ENCODE measurements around the gene RHOT1. TPM values are rescaled to one million over a fixed set of nuclear protein-coding genes. Genes with fewer than 3 reads are reported as not detected.

Gene RHOT1
- total RNA-seq, 1 experiment from 2014 or later, result 22.3 TPM

DNA sequence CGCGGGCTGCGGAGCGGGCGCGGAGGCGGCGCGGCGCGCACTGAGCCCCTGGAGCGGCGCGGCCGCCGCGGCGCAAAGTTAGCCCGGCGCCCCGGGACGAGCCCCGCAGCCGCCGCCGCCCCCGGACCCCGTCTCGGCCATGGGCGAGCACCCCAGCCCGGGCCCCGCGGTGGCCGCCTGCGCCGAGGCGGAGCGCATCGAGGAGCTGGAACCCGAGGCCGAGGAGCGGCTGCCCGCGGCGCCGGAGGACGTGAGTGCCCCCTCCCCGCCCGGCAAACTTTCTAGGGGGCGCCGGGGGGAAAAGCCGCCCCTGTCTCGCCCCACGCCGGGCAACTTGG lies 123.7 kb downstream of the RHOT1 start:
- ATAC-seq (no peak), DNase-seq (no peak)
- H3K9me2 ChIP-seq (replicated peaks; ENCODE audit: low read length), result no peaks in the 10 kb centered on the region
- POLR2A ChIA-PET (ENCODE audit: unreplicated experiment), result no interaction called here
- H3K4me2 ChIP-seq (ENCODE audit: low read length), result peak overlapping the region; percentile 78
- H3K27ac ChIP-seq (ENCODE audit: low read length), result no peak overlapping the region
- no peak overlapping the region for H3K9ac ChIP-seq (ENCODE audit: low read length)
- TF ChIP-seq, protein P1, sequence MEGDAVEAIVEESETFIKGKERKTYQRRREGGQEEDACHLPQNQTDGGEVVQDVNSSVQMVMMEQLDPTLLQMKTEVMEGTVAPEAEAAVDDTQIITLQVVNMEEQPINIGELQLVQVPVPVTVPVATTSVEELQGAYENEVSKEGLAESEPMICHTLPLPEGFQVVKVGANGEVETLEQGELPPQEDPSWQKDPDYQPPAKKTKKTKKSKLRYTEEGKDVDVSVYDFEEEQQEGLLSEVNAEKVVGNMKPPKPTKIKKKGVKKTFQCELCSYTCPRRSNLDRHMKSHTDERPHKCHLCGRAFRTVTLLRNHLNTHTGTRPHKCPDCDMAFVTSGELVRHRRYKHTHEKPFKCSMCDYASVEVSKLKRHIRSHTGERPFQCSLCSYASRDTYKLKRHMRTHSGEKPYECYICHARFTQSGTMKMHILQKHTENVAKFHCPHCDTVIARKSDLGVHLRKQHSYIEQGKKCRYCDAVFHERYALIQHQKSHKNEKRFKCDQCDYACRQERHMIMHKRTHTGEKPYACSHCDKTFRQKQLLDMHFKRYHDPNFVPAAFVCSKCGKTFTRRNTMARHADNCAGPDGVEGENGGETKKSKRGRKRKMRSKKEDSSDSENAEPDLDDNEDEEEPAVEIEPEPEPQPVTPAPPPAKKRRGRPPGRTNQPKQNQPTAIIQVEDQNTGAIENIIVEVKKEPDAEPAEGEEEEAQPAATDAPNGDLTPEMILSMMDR (conservative IDR thresholded peaks at IDR 0.05; ENCODE audit: low read depth, low read length), result no peak
- TF ChIP-seq EZH2phosphoT487 (IDR thresholded peaks at IDR 0.05; ENCODE audit: borderline replicate concordance, low read length), result no peak
- peaks cover 47% of the 10 kb centered on the region for H3K27me3 ChIP-seq (ENCODE audit: low read length)
- peak overlapping the region; percentile 56 for H3K4me3 ChIP-seq (ENCODE audit: low read length)
- CTCF ChIA-PET, result no interaction called here
- H3K4me1 ChIP-seq (ENCODE audit: insufficient read depth, low read length), result no peaks in the 10 kb centered on the region
- H2AFZ ChIP-seq (ENCODE audit: low read length), result peak overlapping the region; percentile 26; the same call in 1 of the 2 replicates
- no peaks in the 10 kb centered on the region for H3F3A ChIP-seq (ENCODE audit: low read length, unreplicated experiment)
- no peaks in the 10 kb centered on the region for H3K9me3 ChIP-seq (ENCODE audit: low read length)
- no peaks in the 10 kb centered on the region for H3K79me2 ChIP-seq (ENCODE audit: low read length)
- no TSS peak for BruUV-seq (replicated peaks)
- intact Hi-C loops (cut with micrococcal nuclease), result no loop called here
- no peaks in the 10 kb centered on the region for H4K20me1 ChIP-seq (ENCODE audit: low read length)
- H3K36me3 ChIP-seq (ENCODE audit: low read depth, low read length), result no peaks in the 10 kb centered on the region

- CTCF ChIA-PET, result no interaction called here
- intact Hi-C loops (cut with micrococcal nuclease), result no loop called here
- peak overlapping the region; percentile 78 for H3K4me2 ChIP-seq (ENCODE audit: low read length)
- H2AFZ ChIP-seq (ENCODE audit: low read length), result peak overlapping the region; percentile 26; the same call in 1 of the 2 replicates
- peaks cover 47% of the 10 kb centered on the region for H3K27me3 ChIP-seq (ENCODE audit: low read length)
- no peaks in the 10 kb centered on the region for H3K4me1 ChIP-seq (ENCODE audit: insufficient read depth, low read length)
- BruUV-seq (replicated peaks), result no TSS peak
- no peaks in the 10 kb centered on the region for H3K9me3 ChIP-seq (ENCODE audit: low read length)
- ATAC-seq, result no peak
- H4K20me1 ChIP-seq (ENCODE audit: low read length), result no peaks in the 10 kb centered on the region
- H3K27ac ChIP-seq (ENCODE audit: low read length), result no peak overlapping the region
- H3K36me3 ChIP-seq (ENCODE audit: low read depth, low read length), result no peaks in the 10 kb centered on the region
- POLR2A ChIA-PET (ENCODE audit: unreplicated experiment), result no interaction called here
- no peaks in the 10 kb centered on the region for H3F3A ChIP-seq (ENCODE audit: low read length, unreplicated experiment)
- no peak overlapping the region for H3K9ac ChIP-seq (ENCODE audit: low read length)
- no peaks in the 10 kb centered on the region for H3K79me2 ChIP-seq (ENCODE audit: low read length)
- H3K4me3 ChIP-seq (ENCODE audit: low read length), result peak overlapping the region; percentile 56
- H3K9me2 ChIP-seq (replicated peaks; ENCODE audit: low read length), result no peaks in the 10 kb centered on the region
- TF ChIP-seq, protein P1 (conservative IDR thresholded peaks at IDR 0.05; ENCODE audit: low read depth, low read length), result no peak
- TF ChIP-seq EZH2phosphoT487 (IDR thresholded peaks at IDR 0.05; ENCODE audit: borderline replicate concordance, low read length) (peak; percentile 65; the same call in 1 of the 2 replicates), EZH2 (IDR thresholded peaks at IDR 0.05; ENCODE audit: low read length, unreplicated experiment) (peak; percentile 98)
- DNase-seq, result no peak
These were observed 124.3 kb downstream of the RHOT1 start for GRCh38 chr17:32266389-32267301.

GRCh38 chr17:32267690-32268205 lies 125.4 kb downstream of the RHOT1 start:
- H3K79me2 ChIP-seq (ENCODE audit: low read length), result no peaks in the 10 kb centered on the region
- no peak overlapping the region for H3K4me3 ChIP-seq (ENCODE audit: low read length)
- H3K9me3 ChIP-seq (ENCODE audit: low read length), result no peaks in the 10 kb centered on the region
- H3K9me2 ChIP-seq (replicated peaks; ENCODE audit: low read length), result no peaks in the 10 kb centered on the region
- ATAC-seq (peak; percentile 77), DNase-seq (no peak)
- CTCF ChIA-PET, result no interaction called here
- H3K27me3 ChIP-seq (ENCODE audit: low read length), result peaks cover 47% of the 10 kb centered on the region
- no peak overlapping the region for H3K9ac ChIP-seq (ENCODE audit: low read length)
- POLR2A ChIA-PET (ENCODE audit: unreplicated experiment), result no interaction called here
- TF ChIP-seq EZH2phosphoT487 (IDR thresholded peaks at IDR 0.05; ENCODE audit: borderline replicate concordance, low read length), result no peak
- TF ChIP-seq, protein P1 (conservative IDR thresholded peaks at IDR 0.05; ENCODE audit: low read depth, low read length), result no peak
- no peak for TF ChIP-seq EZH2 (IDR thresholded peaks at IDR 0.05; ENCODE audit: low read length, unreplicated experiment)
- no TSS peak for BruUV-seq (replicated peaks)
- intact Hi-C loops (cut with micrococcal nuclease), result no loop called here
- H3K4me2 ChIP-seq (ENCODE audit: low read length), result no peak overlapping the region
- H3K36me3 ChIP-seq (ENCODE audit: low read depth, low read length), result no peaks in the 10 kb centered on the region
- H2AFZ ChIP-seq (ENCODE audit: low read length), result no peak overlapping the region
- H3K27ac ChIP-seq (ENCODE audit: low read length), result no peak overlapping the region
- no peaks in the 10 kb centered on the region for H3F3A ChIP-seq (ENCODE audit: low read length, unreplicated experiment)
- H3K4me1 ChIP-seq (ENCODE audit: insufficient read depth, low read length), result no peaks in the 10 kb centered on the region
- no peaks in the 10 kb centered on the region for H4K20me1 ChIP-seq (ENCODE audit: low read length)
